GM10266 (cell line): ENCODE data around the gene CDCA4.

ENCODE experiments used
- DNase-seq: peaks from one replicate; pipeline ENCODE4 v3.0.0; 2012; ENCODE audit errors: extremely low spot score
- TF ChIP-seq, protein P1 (sequence below): IDR thresholded peaks from 2 replicates; pipeline ENCODE4 v1.5.1; 2012; ENCODE audit warnings: mild to moderate bottlenecking, low read depth; ENCODE audit not compliant: control insufficient read depth, insufficient read depth; ENCODE audit errors: missing control alignments

Gene CDCA4

DNA sequence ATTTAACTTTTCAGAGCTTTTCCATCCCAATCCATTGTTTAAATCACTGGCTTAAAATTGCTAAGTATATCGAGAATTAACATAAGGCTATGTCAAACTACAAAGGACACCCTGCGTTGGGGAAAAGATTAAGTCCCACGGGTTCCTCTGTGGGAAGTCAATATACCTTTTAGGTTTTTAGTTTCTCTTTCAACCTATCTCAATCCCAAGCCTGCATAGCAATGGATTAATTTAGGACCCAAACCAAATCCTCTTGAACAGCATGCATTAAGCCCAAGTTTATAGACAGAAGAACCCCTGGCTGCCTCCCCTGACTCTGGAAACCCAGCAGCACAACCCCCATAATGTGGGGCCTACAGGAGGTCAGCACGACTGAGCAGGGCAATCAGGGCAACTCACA, 6.3 kb downstream of the CDCA4 start:
- TF ChIP-seq, protein P1, sequence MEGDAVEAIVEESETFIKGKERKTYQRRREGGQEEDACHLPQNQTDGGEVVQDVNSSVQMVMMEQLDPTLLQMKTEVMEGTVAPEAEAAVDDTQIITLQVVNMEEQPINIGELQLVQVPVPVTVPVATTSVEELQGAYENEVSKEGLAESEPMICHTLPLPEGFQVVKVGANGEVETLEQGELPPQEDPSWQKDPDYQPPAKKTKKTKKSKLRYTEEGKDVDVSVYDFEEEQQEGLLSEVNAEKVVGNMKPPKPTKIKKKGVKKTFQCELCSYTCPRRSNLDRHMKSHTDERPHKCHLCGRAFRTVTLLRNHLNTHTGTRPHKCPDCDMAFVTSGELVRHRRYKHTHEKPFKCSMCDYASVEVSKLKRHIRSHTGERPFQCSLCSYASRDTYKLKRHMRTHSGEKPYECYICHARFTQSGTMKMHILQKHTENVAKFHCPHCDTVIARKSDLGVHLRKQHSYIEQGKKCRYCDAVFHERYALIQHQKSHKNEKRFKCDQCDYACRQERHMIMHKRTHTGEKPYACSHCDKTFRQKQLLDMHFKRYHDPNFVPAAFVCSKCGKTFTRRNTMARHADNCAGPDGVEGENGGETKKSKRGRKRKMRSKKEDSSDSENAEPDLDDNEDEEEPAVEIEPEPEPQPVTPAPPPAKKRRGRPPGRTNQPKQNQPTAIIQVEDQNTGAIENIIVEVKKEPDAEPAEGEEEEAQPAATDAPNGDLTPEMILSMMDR, result no peak

DNA sequence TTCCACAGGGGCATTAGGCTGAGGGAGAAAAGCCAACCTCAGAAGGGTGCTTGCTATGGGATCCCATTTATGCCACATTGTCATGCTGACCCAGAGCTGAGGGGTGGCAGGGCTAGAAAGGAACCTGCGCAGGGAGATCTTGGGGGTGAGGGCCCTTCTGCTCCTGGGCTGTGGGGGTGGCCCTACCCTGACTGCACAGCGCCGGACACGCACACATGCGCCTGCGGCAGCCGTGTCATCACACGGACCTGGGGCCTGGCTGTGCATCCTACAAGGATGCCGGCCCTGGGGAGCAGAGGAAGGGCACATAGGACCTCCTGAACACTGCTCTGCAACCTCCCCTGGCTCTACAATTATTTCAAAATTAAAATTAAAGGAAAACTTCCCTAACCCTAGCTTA, 6.9 kb downstream of the CDCA4 start:
- TF ChIP-seq, protein P1, result no peak
- no peak for DNase-seq

More for the DNA sequence above, 6.3 kb downstream of the CDCA4 start:
- no peak for DNase-seq

GRCh38 chr14:105013150-105013785, 7.6 kb downstream of the CDCA4 start:
- TF ChIP-seq, protein P1, result no peak
- no peak for DNase-seq

DNA sequence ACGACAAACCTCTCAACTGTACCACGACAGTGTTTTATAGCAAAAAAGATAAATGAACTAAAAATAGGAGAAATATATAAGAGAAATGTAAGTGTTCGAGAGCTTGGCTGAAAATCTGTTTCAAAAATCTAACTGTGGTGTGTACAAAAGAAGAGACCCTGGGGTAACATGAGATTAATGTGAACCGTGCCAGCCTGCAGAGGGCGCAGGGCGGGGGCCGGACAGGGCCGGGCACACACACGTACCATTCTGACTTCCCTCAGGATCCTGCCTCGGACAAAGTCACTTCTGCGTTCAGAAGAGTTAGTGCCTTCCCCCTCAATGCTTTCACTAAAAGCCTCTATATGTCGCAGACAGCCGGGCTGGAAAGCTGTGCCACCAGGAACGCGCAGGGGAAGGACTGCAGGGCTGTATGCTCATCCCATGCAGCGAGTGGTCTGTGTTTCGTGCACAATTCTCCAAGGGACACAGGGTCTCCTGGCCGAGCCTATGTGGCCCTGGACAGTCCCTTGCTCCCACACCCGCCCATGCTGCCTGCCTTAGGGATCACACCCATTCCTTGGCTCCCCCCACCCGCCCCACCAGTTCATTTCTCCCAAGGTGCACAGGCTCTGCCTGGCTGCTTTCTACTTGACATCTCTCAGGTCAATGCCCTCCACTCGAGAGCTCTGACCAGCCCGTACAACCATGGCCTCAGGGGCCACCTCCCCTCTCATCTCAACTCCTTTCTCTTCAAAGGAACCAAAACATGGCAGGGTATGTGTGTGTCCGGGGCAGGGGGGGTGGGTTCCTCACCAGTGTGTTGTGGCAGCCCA, 8.5 kb downstream of the CDCA4 start:
- no peak for DNase-seq
- TF ChIP-seq, protein P1, result no peak

DNA sequence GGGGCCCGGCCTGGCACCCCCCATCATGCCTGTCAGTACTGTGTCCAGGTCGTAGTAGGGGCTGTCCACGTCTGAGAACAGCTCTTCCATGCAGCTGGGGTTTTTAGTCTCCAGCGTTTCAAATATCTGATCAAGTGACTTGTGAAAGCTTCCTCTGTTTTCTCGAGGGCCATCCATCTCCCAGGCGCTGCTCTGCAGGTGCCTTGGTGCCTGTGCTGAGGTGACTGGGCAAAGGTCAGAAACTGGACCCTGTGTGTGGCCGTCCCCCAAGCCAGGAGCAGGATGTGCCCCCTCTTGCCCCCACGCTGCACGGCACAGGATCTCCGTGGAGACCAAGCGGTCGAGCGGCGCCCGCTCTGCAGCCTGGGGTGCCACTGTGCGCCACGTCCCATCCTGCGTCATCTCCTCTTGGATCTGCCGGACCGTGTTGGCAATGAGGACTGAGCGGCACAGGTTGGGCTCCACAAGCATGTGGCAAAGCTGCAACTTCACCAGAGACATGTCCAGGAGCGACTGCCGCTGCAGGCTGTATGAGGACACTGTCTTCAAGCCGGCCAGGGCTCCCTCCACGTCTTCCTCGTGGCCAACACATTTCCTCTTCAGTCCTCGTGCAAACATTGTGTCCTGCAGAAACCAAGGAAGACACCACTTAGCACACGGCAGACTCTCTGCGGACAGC, 9.4 kb downstream of the CDCA4 start:
- TF ChIP-seq, protein P1, result no peak
- no peak for DNase-seq

DNA sequence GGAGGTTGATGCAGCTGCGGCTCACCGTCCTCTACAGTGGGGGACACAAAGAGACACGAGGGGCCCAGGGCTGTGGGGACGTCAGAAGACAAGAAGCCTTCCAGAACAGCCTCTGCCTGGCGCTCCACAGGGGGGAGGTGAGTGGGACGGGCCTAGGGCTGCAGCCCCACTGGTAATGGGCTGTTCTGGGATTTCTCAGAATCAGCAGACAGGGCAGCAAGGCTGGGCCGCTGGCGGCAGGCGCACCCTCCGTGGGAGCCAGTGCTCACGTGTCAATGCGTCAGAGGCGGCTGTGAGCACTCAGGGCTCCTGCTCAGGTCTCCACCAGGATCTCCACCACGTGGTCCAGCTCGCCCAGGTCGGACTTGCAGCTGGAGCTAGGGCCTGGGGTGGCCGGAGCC, 10.0 kb downstream of the CDCA4 start:
- no peak for DNase-seq
- TF ChIP-seq, protein P1, result no peak
